Thyroid gland (tissue), 4 donors: ENCODE results near the gene NOS1AP. TPM values are rescaled to one million over a fixed set of nuclear protein-coding genes. Genes with fewer than 3 reads are reported as not detected.

Source experiments
- DNase-seq, 2 donors: peaks; one replicate each; pipeline ENCODE4 v3.0.0-alpha.2; 2019
- H3K27ac ChIP-seq, 3 donors: fragments of 200-600 bp; sonication (generic); 1 replicate in 2 of 3; 2 replicates in 1 of 3; pipeline ENCODE4 v1.5.1; 2016 to 2019; ENCODE audit warnings: mild to moderate bottlenecking in 1 of 3, moderate library complexity in 1 of 3
- H3K27me3 ChIP-seq: fragments of 200-600 bp; sonication (generic); one replicate; pipeline ENCODE4 v1.5.1; 2019
- H3K36me3 ChIP-seq, 2 donors: fragments of 200-600 bp; sonication (generic); one replicate each; pipeline ENCODE4 v1.5.1; 2016 to 2019
- H3K4me1 ChIP-seq, 2 donors: fragments of 200-600 bp; sonication (generic); one replicate each; pipeline ENCODE4 v1.5.1; 2017 to 2019
- H3K4me3 ChIP-seq, 3 donors: fragments of 200-600 bp; sonication (generic); replicated peaks in 1 of 3; 1 replicate in 2 of 3; 2 replicates in 1 of 3; pipeline ENCODE4 v1.5.1; 2016; ENCODE audit warnings: mild to moderate bottlenecking in 1 of 3
- H3K9me3 ChIP-seq: fragments of 200-600 bp; sonication (generic); one replicate; pipeline ENCODE4 v1.5.1; 2017
- CTCF ChIP-seq, 6 experiments: fragments of 200-600 bp in 3 of 6; fragments of 450-650 bp in 3 of 6; sonication (generic) in 3 of 6; IDR thresholded peaks; one replicate each; pipeline ENCODE4 v1.5.1; 2016 to 2019; ENCODE audit warnings: antibody characterized with exemption in 6 of 6, mild to moderate bottlenecking in 2 of 6, inconsistent platforms in 1 of 6, moderate library complexity in 1 of 6
- POLR2A ChIP-seq, 2 donors: fragments of 450-650 bp; IDR thresholded peaks; one replicate each; pipeline ENCODE4 v1.6.1; 2017; ENCODE audit warnings: antibody characterized with exemption in 2 of 2, mild to moderate bottlenecking in 2 of 2, moderate library complexity in 1 of 2
- WGBS, 2 donors: methylation state at CpG; one replicate each; pipeline ENCODE4 v1.1.5; 2017; 5-methylcytosine and 5-hydroxymethylcytosine counted together
- intact Hi-C: fragments of 100-400 bp; cut with DNase I; formaldehyde crosslinking; loops from one replicate; pipeline ENCODE4 v1.15.1; 2023
- total RNA-seq, 4 donors: library from RNA; depleted of rRNA; stranded (reverse); fragments of >200 nt; gene quantifications; one replicate each; pipeline ENCODE4 v1.2.3, GENCODE V29; 2016

Gene NOS1AP
- total RNA-seq, 4 donors from 2014 or later: 0.40 to 2.2 (median 0.54) TPM

- Histone ChIP-seq H3K36me3 (no peaks in the 10 kb centered on the region), H3K27me3 (no peaks in the 10 kb centered on the region), H3K27ac (no peak overlapping the region), H3K9me3 (no peaks in the 10 kb centered on the region), H3K4me3 (no peak overlapping the region), H3K4me1 (no peaks in the 10 kb centered on the region)
- TF ChIP-seq POLR2A (IDR thresholded peaks at IDR 0.05): no peak
- TF ChIP-seq CTCF (IDR thresholded peaks at IDR 0.05): no peak
- intact Hi-C loops: no loop called here
- no peak for DNase-seq
These were observed 38.9 kb downstream of the NOS1AP start for GRCh38 chr1:162108426-162108825.

GRCh38 chr1:162110910-162111309, 41.4 kb downstream of the NOS1AP start:
- Histone ChIP-seq H3K27ac (no peak overlapping the region), H3K4me1 (no peaks in the 10 kb centered on the region), H3K27me3 (no peaks in the 10 kb centered on the region), H3K4me3 (no peak overlapping the region), H3K9me3 (no peaks in the 10 kb centered on the region), H3K36me3 (no peaks in the 10 kb centered on the region)
- intact Hi-C loops: no loop called here
- no peak for TF ChIP-seq CTCF (IDR thresholded peaks at IDR 0.05)
- TF ChIP-seq POLR2A (IDR thresholded peaks at IDR 0.05): no peak
- no peak for DNase-seq

GRCh38 chr1:162111572-162111971, 42.1 kb downstream of the NOS1AP start:
- H3K27me3 ChIP-seq: no peaks in the 10 kb centered on the region
- TF ChIP-seq CTCF (IDR thresholded peaks at IDR 0.05) (no peak), POLR2A (IDR thresholded peaks at IDR 0.05) (no peak)
- no peaks in the 10 kb centered on the region for H3K9me3 ChIP-seq
- WGBS, 2 donors: 92 to 93% methylated on average over 4 of the region's 4 CpGs
- no peak overlapping the region for H3K27ac ChIP-seq
- intact Hi-C loops: no loop called here
- no peak overlapping the region for H3K4me3 ChIP-seq
- no peaks in the 10 kb centered on the region for H3K36me3 ChIP-seq
- H3K4me1 ChIP-seq: no peaks in the 10 kb centered on the region
- DNase-seq: no peak

- H3K27me3 ChIP-seq: no peaks in the 10 kb centered on the region
- H3K4me3 ChIP-seq: no peak overlapping the region
- DNase-seq: no peak
- H3K36me3 ChIP-seq: no peaks in the 10 kb centered on the region
- H3K4me1 ChIP-seq: no peaks in the 10 kb centered on the region
- no peak overlapping the region for H3K27ac ChIP-seq
- TF ChIP-seq CTCF (IDR thresholded peaks at IDR 0.05) (no peak), POLR2A (IDR thresholded peaks at IDR 0.05) (no peak)
- no peaks in the 10 kb centered on the region for H3K9me3 ChIP-seq
- WGBS, 2 donors: 74 to 76% methylated on average over 6 of the region's 6 CpGs
- intact Hi-C loops: no loop called here
These were observed 43.9 kb downstream of the NOS1AP start for GRCh38 chr1:162113419-162113818.

DNA sequence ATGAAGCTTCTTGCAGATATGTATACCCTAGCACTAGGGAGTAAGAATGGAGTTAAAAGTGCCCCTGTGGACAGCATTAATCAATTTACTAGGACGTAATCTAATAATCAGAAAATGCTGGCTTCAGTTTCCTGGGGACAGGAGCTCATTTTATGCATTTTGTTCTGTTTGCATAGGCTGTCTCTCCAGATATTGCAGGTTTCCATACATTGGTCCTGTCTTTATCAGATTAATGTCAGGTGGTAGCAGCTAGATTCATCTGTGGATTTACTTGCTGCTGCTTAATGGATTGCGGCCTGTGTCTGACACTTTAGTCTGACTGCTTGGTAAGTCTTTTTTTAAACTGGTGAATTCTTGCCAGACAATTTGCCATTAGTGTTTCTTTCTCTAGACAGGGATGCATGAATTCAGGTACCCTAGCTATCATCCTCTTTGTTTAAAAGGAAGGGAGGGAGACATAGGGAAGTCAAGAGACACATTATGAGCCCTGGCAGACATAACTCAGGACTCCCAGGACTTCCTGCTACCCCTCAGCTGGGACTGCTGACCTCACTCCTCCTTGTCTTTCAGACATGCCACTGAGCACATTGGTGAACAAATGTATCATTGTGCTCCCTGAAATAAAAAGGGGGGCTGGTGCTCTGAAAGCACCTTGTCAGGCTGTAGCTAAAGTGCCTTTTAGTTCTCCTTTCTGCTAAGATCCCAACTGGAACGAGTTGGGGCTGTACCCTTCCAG, 47.7 kb downstream of the NOS1AP start:
- no peaks in the 10 kb centered on the region for H3K9me3 ChIP-seq
- H3K4me1 ChIP-seq: no peaks in the 10 kb centered on the region
- TF ChIP-seq CTCF (IDR thresholded peaks at IDR 0.05) (no peak), POLR2A (IDR thresholded peaks at IDR 0.05) (no peak)
- no peak overlapping the region for H3K27ac ChIP-seq
- H3K4me3 ChIP-seq: no peak overlapping the region
- DNase-seq: no peak
- H3K27me3 ChIP-seq: no peaks in the 10 kb centered on the region
- no peaks in the 10 kb centered on the region for H3K36me3 ChIP-seq
- intact Hi-C loops: no loop called here
- WGBS, 2 donors: 89 to 91% methylated on average over 3 of the region's 3 CpGs
